DND-41 (cell line): Measurements from ENCODE around the gene TMEM154.

Source experiments
- ATAC-seq: fragments of 200-7000 bp; cut with Tn5 transposase; 3 replicates; pipeline ENCODE4 v1.9.1; 2021; ENCODE audit warnings: low read depth; ENCODE audit not compliant: insufficient read depth
- DNase-seq: peaks from one replicate; pipeline ENCODE4 v3.0.0-alpha.2; 2020
- H2AFZ ChIP-seq: 2 replicates; pipeline ENCODE4 v1.6.0; 2012; ENCODE audit warnings: low read depth, low read length
- H3K27ac ChIP-seq: 2 replicates; pipeline ENCODE4 v1.5.1; 2012; ENCODE audit warnings: low read length, inconsistent platforms
- H3K27me3 ChIP-seq: fragments of 200-600 bp; sonication (generic); 2 replicates; pipeline ENCODE4 v1.6.0; 2012; ENCODE audit warnings: low read length, mild to moderate bottlenecking, inconsistent platforms; ENCODE audit not compliant: insufficient read depth, poor library complexity
- H3K36me3 ChIP-seq: 2 replicates; pipeline ENCODE4 v1.5.1; 2012; ENCODE audit warnings: low read length, inconsistent platforms; ENCODE audit not compliant: insufficient read depth
- H3K4me1 ChIP-seq: 2 replicates; pipeline ENCODE4 v1.5.1; 2012; ENCODE audit warnings: mild to moderate bottlenecking, low read length; ENCODE audit not compliant: insufficient read depth
- H3K4me2 ChIP-seq: 2 replicates; pipeline ENCODE4 v1.6.0; 2012; ENCODE audit warnings: mild to moderate bottlenecking, moderate library complexity, low read length, inconsistent platforms; ENCODE audit not compliant: insufficient read depth
- H3K4me3 ChIP-seq, 2 experiments: fragments of 200-600 bp in 1 of 2; shearing (Covaris generic) in 1 of 2; 2 replicates each; pipeline ENCODE4 v1.5.1; 2012 to 2016; ENCODE audit warnings: inconsistent platforms in 2 of 2, low read length in 2 of 2, mild to moderate bottlenecking in 2 of 2, low read depth in 1 of 2, moderate library complexity in 1 of 2
- H3K79me2 ChIP-seq: 2 replicates; pipeline ENCODE4 v1.6.0; 2012; ENCODE audit warnings: low read length, inconsistent platforms; ENCODE audit not compliant: insufficient read depth
- H3K9ac ChIP-seq: 2 replicates; pipeline ENCODE4 v1.6.0; 2012; ENCODE audit warnings: low read depth, mild to moderate bottlenecking, inconsistent platforms, low read length, moderate library complexity
- H3K9me3 ChIP-seq: 2 replicates; pipeline ENCODE4 v1.5.1; 2012; ENCODE audit warnings: low read length, moderate library complexity, mild to moderate bottlenecking, inconsistent platforms; ENCODE audit not compliant: insufficient read depth, severe bottlenecking
- H4K20me1 ChIP-seq: 2 replicates; pipeline ENCODE4 v1.6.0; 2012; ENCODE audit warnings: low read length; ENCODE audit not compliant: insufficient read depth
- CTCF ChIP-seq: IDR thresholded peaks from 2 replicates; pipeline ENCODE4 v1.5.1; 2012; ENCODE audit warnings: borderline replicate concordance, low read length, moderate library complexity, mild to moderate bottlenecking; ENCODE audit not compliant: poor library complexity, severe bottlenecking; ENCODE audit errors: extremely low read depth
- EZH2 ChIP-seq: IDR thresholded peaks from 3 replicates; pipeline ENCODE4 v1.6.1; 2012; ENCODE audit warnings: borderline replicate concordance, low read depth, mild to moderate bottlenecking, moderate library complexity, low read length, inconsistent platforms; ENCODE audit not compliant: severe bottlenecking

TMEM154 gene

GRCh38 chr4:152727784-152728183, 48.0 kb upstream of the TMEM154 start:
- no peak overlapping the region for H2AFZ ChIP-seq
- no peaks in the 10 kb centered on the region for H3K4me1 ChIP-seq
- TF ChIP-seq EZH2 (no peak), CTCF (no peak)
- no peak overlapping the region for H3K27ac ChIP-seq
- H3K79me2 ChIP-seq: no peaks in the 10 kb centered on the region
- no peaks in the 10 kb centered on the region for H3K9me3 ChIP-seq
- ATAC-seq (no peak), DNase-seq (no peak)
- no peak overlapping the region for H3K4me3 ChIP-seq
- H3K27me3 ChIP-seq: no peaks in the 10 kb centered on the region
- H3K4me2 ChIP-seq: no peak overlapping the region
- no peaks in the 10 kb centered on the region for H4K20me1 ChIP-seq
- H3K9ac ChIP-seq: no peak overlapping the region
- no peaks in the 10 kb centered on the region for H3K36me3 ChIP-seq

GRCh38 chr4:152724494-152724893, 44.7 kb upstream of the TMEM154 start:
- TF ChIP-seq EZH2: no peak
- no peak for TF ChIP-seq CTCF
- Histone ChIP-seq H3K4me1 (no peaks in the 10 kb centered on the region), H3K9ac (no peak overlapping the region), H3K9me3 (no peaks in the 10 kb centered on the region), H3K27ac (no peak overlapping the region), H3K4me2 (no peak overlapping the region), H3K4me3 (no peak overlapping the region), H4K20me1 (no peaks in the 10 kb centered on the region), H2AFZ (no peak overlapping the region), H3K79me2 (no peaks in the 10 kb centered on the region), H3K27me3 (no peaks in the 10 kb centered on the region), H3K36me3 (no peaks in the 10 kb centered on the region)
- ATAC-seq (no peak), DNase-seq (no peak)

- Histone ChIP-seq H3K4me1 (no peaks in the 10 kb centered on the region), H3K36me3 (no peaks in the 10 kb centered on the region), H4K20me1 (no peaks in the 10 kb centered on the region), H3K9ac (no peak overlapping the region), H3K27ac (no peak overlapping the region), H3K9me3 (no peaks in the 10 kb centered on the region), H3K79me2 (no peaks in the 10 kb centered on the region), H3K4me2 (no peak overlapping the region), H3K4me3 (no peak overlapping the region), H2AFZ (no peak overlapping the region), H3K27me3 (no peaks in the 10 kb centered on the region)
- ATAC-seq (no peak), DNase-seq (no peak)
- TF ChIP-seq CTCF: no peak
- no peak for TF ChIP-seq EZH2
Observed at GRCh38 chr4:152723236-152723635, 43.4 kb upstream of the TMEM154 start.
